Hippocampal formation (tissue), 2 donors: ENCODE measurements around the gene NPIPA1.
"Not testable (repeated sequence)": the region's sequence is repeated elsewhere in the genome, so short reads cannot be mapped to it uniquely, and the experiment has no call there.

Source experiments
- DNase-seq, 2 donors: peaks; one replicate each; lab custom pipeline; 2025; lab: John Stamatoyannopoulos, UW

NPIPA1 gene

DNA sequence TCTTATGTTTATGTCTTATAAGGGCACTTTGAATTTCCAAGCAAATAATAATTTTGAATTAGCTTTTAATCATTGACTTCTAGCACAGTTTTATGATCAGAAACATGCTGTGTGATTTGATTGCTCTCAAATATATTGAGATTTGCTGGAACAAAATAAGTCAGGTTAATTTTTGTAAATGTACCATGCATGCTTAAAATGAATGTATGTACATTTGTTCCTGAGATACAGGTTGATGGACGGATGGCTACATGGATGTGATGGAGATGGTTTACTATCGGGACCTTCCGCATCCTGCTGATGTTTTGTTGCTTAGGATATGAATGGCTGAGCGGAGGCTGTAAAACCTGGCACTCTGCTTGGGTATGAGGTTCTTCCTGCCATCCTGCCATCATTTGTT lies at the start of gene NPIPA1:
Gene NPIPA1, plus strand, starts transcription at position 301 of the 400 bp plus-strand sequence. Its CDS starts 0 bp downstream, at position 301.
- not testable (repeated sequence) for DNase-seq

DNA sequence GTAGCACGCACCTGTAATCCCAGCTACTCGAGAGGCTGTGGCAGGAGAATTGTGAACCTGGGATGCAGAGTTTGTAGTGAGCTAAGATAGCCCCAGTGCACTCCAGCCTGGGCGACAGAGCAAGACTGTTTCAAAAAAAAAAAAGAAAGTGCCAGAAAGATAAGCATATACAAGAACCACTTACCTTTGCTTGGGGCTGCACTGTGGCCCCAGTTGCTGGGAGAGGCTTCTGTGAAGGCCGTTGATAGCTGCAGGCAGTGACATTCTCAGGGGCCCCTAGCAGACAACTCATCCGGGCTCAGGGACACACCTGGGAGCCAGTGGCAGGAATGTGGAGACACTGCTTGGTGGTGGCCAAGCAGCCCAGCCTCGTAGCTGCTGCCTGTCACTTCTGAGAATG lies 45.1 kb upstream of the NPIPA1 start:
- not testable (repeated sequence) for DNase-seq

DNA sequence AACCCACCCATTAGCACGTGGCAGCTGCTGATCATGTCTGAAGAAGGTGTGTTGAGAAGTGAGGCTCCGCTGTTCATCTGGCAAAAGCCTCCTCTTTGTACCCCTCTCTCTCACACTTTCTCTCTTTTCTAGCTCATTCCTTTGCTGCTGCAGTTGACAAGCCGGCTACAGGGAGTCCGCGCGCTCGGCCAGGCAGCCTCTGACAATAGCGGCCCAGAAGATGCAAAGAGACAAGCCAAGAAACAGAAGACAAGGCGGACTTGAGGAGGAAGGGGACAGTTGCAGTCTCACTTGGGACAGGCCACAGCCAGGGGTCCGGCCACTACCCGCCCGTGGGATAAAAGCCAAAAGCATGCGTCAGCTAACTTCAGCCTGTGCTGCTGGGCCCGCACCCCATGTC lies 41.9 kb upstream of the NPIPA1 start:
- DNase-seq = not testable (repeated sequence)

DNA sequence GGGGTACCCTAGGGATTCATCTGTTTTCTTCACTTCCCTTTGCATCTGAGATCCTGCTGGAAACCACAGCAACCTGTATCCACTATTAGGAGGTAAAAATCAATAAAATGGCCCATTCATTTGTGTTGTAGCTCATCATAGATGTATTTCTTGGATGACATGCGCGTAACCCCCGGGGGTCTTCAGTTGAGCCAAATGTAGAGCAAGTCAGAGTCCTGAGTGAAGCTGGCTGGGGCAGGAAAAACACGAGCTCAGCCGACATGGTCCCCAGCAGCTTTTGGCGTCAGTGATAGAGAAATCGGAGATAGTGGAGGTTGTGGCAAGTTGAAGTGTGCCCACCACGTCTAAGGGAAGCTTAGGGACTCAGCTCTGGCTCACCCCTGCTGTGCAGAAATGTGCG lies 41.2 kb upstream of the NPIPA1 start:
- not testable (repeated sequence) for DNase-seq

DNA sequence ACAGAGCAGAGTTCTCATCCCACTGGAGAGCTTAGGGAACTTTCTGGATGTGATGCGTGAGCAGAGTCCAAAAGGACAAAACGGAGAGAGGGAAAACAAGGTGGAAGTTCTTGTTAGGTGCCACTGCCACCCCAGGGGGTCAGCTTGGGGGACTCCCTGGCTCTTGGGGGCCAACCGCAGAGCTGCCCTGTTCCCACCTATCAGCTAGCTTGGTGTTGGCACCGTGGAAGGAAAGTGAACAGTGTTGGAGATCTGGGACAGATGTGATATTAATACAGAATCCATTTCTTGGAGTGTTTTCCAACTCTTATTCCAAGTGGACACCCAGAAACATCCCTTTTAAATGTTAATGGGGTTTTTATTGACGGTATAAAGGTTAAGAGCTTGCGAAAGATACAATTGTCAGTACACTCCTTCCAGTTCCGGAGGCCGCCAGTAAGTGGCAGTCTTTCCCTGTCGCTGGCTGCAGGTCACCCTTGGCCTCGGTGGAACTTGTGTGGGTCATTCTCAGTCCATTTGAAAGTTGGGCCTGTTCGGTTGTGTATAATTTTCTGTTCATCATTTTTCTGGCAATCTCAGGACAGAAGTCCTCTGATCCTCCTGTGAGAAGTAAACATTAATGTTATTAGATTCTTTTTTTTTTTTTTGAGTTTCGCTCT lies 40.1 kb upstream of the NPIPA1 start:
- not testable (repeated sequence) for DNase-seq

DNA sequence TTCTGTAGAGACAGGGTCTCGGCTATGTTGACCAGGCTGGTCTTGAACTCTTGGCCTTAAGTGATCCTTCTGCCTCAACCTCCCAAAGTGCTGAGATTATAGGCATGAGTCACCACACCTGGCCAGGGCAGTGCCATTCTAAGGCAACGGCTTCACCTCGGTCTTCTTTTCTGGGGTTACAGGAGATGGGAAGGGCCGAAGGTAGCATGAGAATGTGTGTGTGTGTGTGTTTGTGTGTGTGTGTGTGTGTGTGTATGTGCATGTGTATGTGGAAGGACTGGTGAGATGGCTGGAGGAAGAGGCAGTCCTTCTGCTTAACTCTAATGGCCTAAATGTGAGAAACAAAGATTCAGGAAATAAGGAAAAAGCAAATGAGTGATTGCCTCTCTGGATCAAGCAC lies 39.1 kb upstream of the NPIPA1 start:
- not testable (repeated sequence) for DNase-seq

DNA sequence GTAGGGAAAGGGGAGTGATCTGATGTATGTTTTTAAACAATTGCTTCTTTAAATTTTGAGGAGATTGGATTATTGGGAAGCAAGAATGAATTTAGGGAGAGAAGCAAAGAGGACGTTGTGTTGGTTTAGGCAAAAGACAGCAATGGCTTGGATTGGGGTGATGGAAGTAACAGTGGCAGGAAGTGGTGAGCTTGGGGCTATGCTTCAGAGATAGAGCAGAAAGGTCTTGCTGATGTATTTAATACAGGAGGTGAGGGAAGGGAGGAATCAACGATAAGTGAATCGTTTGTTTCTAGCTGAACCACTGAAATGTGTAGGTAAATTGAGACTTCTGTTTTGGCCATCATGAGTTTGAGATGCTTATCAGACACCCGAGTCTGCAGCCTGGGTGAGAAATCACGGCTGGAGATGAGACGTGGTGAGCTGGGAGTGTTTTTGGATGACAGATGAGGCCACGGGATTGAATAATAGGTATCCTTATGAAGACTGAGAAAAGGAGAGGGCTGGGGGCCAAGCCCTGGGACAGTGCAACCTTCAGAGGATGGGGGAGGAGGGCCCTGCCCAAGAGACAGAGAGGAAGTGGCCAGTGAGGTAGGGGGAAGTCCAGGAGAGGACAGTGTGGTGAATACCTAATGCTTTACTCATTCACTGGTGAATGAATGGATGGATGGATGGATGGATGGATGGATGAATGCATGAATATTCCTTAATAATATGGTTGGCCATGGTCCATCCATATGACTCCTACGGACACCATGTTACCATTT lies 33.9 kb upstream of the NPIPA1 start:
- not testable (repeated sequence) for DNase-seq

DNA sequence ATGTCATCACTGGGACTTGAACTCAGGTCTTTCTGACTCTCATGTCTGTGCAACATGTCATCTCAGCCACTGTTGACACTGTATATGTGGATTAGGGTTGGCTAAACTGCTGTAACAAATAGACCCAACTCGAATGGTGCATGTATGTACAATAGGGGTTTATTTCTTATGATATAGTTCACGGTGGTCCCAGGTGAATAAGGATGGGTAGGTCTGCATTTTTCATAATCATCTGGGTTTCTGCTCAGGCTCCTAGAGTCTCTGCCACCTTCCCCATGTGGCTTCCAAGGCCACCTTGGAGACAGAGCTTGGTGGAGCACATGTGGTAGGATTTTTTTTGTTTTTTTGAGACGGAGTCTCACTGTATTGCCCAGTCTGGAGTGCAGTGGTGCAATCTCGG lies 27.5 kb upstream of the NPIPA1 start:
- not testable (repeated sequence) for DNase-seq

DNA sequence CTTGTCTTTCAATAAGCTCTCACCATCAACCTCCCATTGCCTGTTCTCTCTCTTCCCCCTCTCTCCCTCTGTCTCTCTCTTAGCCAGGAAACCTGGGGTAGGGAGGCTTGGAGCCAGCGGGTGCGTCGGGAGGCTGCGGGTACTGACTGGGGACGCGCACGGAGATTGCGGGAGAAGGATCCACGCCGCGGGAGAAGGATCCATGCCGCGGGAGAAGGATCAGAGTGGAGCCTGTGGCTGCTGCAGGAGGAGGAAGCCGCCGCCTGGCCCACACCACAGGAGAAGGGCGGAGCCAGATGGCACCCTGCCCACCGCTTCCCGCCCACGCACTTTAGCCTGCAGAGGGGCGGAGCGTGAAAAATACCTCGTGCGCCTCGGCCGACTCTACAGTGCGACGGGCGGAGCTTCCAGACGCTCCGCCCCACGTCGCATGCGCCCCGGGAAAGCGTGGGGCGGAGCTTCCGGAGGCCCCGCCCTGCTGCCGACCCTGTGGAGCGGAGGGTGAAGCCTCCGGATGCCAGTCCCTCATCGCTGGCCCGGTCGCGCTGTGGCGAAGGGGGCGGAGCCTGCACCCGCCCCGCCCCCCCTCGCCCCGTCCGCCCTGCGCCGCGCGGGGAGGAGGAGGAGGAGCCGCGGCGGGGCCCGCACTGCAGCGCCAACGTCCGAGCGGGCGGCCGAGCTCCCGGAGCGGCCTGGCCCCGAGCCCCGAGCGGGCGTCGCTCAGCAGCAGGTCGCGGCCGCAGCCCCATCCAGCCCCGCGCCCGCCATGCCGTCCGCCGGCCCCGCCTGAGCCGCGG lies 26.2 kb upstream of the NPIPA1 start:
- DNase-seq = not testable (repeated sequence)

DNA sequence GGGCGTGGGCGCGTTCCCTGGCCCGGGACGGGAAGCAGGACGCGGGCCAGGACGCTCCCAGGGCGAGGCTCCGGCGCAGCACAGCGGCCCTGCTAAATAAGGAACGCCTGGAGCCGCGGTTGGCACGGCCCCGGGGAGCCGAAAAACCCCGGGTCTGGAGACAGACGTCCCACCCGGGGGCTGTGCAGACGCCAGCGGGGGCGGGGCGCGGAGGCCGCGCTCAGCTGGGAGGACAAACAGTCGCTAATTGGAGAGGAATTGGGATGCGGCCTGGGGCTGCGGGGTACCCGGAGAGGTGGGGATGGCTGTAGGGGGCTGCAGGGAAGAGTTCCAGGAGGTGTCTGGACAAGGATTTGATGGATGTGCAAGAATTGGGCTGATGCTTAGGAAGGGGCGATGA lies 25.3 kb upstream of the NPIPA1 start:
- DNase-seq = not testable (repeated sequence)

DNA sequence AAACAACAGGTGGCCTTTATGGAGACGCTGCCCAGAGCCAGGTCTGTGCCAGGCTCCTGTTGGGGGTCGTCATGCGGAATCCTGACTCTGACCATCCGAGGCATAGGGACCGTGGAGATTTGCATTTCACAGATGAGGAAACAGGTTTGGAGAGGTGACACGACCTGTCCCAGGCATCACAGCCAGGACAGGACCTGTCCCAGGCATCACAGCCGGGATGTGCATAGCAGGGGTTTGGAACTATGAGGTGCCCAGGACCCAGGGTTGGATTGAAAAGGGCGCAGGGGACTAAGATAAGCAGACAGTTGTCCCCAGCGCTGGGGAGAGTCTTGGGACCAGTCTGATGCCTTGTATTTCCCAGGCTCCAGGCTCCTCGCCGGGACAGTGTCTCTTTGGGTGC lies 24.7 kb upstream of the NPIPA1 start:
- not testable (repeated sequence) for DNase-seq

DNA sequence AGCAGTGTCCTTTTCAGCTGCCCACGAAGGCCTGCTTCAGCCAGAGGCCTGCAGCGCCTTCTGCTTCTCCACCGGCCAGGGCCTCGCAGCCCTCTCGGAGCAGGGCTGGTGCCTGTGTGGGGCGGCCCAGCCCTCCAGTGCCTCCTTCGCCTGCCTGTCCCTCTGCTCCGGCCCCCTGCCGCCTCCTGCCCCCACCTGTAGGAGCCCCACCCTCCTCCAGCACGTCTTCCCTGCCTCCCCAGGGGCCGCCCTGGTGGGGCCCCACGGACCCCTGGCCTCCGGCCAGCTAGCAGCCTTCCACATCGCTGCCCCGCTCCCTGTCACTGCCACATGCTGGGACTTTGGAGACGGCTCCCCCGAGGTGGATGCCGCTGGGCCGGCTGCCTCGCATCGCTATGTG lies 18.7 kb upstream of the NPIPA1 start:
- not testable (repeated sequence) for DNase-seq

DNA sequence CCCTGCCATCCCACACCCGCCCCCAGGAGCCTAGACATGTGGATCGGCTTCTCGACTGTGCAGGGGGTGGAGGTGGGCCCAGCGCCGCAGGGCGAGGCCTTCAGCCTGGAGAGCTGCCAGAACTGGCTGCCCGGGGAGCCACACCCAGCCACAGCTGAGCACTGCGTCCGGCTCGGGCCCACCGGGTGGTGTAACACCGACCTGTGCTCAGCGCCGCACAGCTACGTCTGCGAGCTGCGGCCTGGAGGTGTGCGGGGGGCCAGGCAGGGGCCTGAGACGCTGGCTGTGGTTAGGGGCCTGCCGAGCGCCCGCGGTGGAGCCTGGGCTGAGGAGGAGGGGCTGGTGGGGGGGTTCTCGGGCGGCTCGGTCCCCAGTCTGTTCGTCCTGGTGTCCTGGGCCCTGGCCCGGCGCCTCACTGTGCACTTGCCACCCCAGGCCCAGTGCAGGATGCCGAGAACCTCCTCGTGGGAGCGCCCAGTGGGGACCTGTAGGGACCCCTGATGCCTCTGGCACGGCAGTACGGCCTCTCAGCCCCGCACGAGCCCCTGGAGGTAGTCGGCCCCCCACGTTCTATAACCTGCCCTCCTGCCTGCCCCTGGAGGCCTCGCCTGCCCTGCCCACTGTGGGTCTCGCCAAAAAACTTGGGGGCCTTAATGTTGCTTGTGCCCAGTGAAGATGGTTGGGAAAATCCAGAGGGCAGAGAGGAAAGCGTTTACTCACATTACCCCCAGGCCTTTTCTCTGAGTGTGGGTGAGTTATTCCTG lies 17.2 kb upstream of the NPIPA1 start:
- not testable (repeated sequence) for DNase-seq

DNA sequence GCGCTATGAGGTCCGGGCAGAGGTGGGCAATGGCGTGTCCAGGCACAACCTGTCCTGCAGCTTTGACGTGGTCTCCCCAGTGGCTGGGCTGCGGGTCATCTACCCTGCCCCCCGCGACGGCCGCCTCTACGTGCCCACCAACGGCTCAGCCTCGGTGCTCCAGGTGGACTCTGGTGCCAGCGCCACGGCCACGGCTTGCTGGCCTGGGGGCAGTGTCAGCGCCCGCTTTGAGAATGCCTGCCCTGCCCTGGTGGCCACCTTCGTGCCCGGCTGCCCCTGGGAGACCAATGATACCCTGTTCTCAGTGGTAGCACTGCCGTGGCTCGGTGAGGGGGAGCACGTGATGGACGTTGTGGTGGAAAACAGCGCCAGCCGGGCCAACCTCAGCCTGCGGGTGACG lies 15.0 kb upstream of the NPIPA1 start:
- not testable (repeated sequence) for DNase-seq

DNA sequence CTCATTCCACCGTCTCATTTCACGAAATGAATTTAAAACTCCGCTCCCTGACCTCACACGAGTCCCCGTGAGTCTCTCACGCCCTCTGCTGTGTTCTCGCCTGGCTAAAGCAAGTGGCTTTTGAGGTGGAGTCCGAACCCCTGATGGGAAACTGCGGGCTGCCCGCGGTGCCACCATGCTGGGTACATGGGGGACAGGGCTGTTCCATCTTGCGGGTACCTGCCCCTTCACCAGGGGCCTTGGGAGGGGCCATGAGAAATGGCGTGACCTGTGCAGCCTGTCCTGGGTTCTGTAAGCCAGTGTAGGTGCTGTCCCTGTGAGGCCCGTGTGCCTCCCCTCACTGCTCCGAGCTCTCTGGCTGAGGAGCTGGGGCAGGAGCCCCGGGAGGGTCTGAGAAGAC lies 14.3 kb upstream of the NPIPA1 start:
- DNase-seq = not testable (repeated sequence)

DNA sequence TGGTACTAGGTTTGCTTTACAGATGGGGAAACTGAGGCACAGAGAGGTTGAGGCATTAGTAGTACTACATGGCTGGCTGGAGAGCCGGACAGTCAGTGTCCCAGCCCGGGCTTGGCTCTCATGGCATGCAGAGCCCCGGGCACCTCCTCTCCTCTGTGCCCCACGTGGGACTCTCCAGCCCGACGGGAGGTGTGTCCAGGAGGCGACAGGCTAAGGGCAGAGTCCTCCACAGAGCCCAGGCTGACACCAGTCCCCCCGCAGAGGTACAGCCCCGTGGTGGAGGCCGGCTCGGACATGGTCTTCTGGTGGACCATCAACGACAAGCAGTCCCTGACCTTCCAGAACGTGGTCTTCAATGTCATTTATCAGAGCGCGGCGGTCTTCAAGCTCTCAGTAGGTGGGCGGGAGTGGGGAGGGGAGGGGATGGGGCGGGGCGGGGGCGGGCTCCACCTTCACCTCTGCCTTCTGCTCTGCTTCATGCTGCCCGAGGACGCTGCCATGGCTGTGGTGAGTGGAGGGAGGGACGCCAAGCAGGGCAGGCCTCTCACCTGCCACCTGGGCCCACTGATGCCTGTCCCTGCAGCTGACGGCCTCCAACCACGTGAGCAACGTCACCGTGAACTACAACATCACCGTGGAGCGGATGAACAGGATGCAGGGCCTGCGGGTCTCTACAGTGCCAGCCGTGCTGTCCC lies 13.7 kb upstream of the NPIPA1 start:
- not testable (repeated sequence) for DNase-seq

DNA sequence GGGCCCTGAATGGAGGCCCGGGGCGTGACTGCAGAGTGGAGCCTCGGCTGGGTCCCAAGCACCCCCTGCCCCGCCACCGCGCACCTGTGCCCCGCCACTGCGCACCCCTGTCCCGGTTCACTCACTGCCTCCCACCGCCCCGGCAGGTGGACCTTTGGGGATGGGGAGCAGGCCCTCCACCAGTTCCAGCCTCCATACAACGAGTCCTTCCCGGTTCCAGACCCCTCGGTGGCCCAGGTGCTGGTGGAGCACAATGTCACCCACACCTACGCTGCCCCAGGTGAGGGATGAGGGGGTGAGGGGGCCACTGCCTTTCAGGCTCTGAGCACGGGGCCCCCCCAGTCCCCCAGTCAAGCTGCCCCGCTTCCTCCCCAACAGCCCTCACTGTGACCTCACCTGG lies 12.9 kb upstream of the NPIPA1 start:
- DNase-seq = not testable (repeated sequence)

DNA sequence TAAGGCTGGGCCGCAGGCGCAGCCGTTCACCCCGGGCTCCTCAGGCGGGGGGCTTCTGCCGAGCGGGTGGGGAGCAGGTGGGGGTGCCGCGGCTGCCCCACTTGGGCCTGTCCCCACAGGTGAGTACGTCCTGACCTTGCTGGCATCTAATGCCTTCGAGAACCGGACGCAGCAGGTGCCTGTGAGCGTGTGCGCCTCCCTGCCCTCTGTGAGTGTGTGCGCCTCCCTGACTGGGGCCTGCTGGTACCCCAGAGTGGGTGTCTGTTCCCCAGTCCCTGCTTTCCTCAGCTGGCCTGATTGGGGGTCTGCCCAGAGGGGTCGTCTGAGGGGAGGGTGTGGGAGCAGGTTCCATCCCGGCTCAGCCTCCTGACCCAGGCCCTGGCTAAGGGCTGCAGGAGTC lies 12.3 kb upstream of the NPIPA1 start:
- DNase-seq = not testable (repeated sequence)

DNA sequence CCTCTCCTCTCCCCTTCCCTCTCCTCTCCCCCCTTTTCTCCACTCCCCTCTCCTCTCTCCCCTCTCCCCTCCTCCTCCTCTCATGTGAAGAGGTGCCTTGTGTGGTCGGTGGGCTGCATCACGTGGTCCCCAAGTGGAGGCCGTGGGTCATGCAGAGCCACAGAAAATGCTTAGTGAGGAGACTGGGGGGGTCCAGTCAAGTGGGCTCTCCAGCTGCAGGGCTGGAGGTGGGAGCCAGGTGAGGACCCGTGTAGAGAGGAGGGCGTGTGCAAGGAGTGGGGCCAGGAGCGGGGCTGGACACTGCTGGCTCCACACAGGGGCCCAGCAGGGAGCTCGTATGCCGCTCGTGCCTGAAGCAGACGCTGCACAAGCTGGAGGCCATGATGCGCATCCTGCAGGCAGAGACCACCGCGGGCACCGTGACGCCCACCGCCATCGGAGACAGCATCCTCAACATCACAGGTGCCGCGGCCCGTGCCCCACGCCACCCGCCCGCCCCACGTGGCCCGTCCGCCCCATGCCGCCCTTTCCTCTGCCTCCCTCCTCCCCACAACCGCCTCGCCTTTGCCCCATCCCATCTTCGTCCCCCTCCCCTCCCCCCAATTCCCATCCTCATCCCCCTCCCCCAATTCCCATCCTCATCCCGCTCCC lies 9.1 kb upstream of the NPIPA1 start:
- not testable (repeated sequence) for DNase-seq

DNA sequence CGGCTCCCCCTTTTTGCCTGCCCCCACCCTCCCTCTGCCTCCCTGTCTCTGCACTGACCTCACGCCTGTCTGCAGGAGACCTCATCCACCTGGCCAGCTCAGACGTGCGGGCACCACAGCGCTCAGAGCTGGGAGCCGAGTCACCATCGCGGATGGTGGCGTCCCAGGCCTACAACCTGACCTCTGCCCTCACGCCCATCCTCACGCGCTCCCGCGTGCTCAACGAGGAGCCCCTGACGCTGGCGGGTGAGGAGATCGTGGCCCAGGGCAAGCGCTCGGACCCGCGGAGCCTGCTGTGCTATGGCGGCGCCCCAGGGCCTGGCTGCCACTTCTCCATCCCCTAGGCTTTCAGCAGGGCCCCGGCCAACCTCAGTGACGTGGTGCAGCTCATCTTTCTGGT lies 8.1 kb upstream of the NPIPA1 start:
- DNase-seq = not testable (repeated sequence)

DNA sequence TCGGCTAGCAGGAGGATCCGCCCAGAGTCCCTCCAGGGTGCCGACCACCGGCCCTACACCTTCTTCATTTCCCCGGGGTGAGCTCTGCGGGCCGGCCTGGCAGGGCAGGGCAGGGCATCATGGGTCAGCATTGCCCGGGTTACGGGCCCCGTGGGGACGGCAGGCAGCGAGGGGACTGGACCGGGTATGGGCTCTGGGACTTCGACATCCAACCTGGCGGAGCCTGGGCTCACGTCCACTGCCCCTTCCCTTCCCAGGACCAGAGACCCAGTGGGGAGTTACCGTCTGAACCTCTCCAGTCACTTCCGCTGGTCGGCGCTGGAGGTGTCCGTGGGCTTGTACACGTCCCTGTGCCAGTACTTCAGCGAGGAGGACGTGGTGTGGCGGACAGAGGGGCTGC lies 7.0 kb upstream of the NPIPA1 start:
- not testable (repeated sequence) for DNase-seq
